OCI-LY3 (cell line): ENCODE measurements around the gene FTO.

Experiments used
- H2AFZ ChIP-seq: fragments of 200-600, 300-600 bp; shearing (Covaris generic); 2 replicates; pipeline ENCODE4 v1.6.0; 2014; ENCODE audit warnings: antibody characterized with exemption, low read depth, low read length
- H3K27ac ChIP-seq: fragments of 200-600, 300-600 bp; sonication (generic); 2 replicates; pipeline ENCODE4 v1.5.1; 2014; ENCODE audit warnings: mild to moderate bottlenecking, low read length, moderate library complexity, mixed read lengths
- H3K27me3 ChIP-seq: fragments of 200-600, 300-600 bp; sonication (generic); 2 replicates; pipeline ENCODE4 v1.6.1; 2014; ENCODE audit warnings: low read depth, low read length, mixed read lengths
- H3K36me3 ChIP-seq: fragments of 200-600, 300-600 bp; sonication (generic); replicated peaks from 2 replicates; pipeline ENCODE3; 2014; ENCODE audit warnings: low read depth, low read length, mixed read lengths
- H3K4me1 ChIP-seq: fragments of 300-600, 200-600 bp; sonication (generic); 2 replicates; pipeline ENCODE4 v1.6.1; 2014; ENCODE audit warnings: low read length, mixed read lengths
- H3K4me2 ChIP-seq: fragments of 200-600, 300-600 bp; sonication (generic); 2 replicates; pipeline ENCODE4 v1.6.1; 2014; ENCODE audit warnings: low read length, mixed read lengths
- H3K4me3 ChIP-seq: fragments of 300-600, 200-600 bp; sonication (generic); 2 replicates; pipeline ENCODE4 v1.5.1; 2014; ENCODE audit warnings: antibody characterized with exemption, mild to moderate bottlenecking, low read length, moderate library complexity
- H3K79me2 ChIP-seq: fragments of 300-600, 200-600 bp; shearing (Covaris generic); 2 replicates; pipeline ENCODE4 v1.6.1; 2014; ENCODE audit warnings: mild to moderate bottlenecking, low read length, mixed read lengths
- H3K9ac ChIP-seq: fragments of 300-600, 200-600 bp; shearing (Covaris generic); 2 replicates; pipeline ENCODE4 v1.6.0; 2014; ENCODE audit warnings: mild to moderate bottlenecking, low read length, moderate library complexity
- H3K9me3 ChIP-seq: fragments of 200-600, 300-600 bp; shearing (Covaris generic); 2 replicates; pipeline ENCODE4 v1.6.1; 2014; ENCODE audit warnings: low read length, mixed read lengths; ENCODE audit not compliant: insufficient read depth
- H4K20me1 ChIP-seq: fragments of 200-600, 300-600 bp; sonication (generic); 2 replicates; pipeline ENCODE4 v1.6.1; 2016; ENCODE audit warnings: low read length, mixed read lengths; ENCODE audit not compliant: insufficient read depth
- EZH2phosphoT487 ChIP-seq: fragments of 200-600 bp; shearing (Covaris generic); IDR thresholded peaks from 2 replicates; pipeline ENCODE4 v1.6.1; 2018; ENCODE audit warnings: antibody characterized with exemption, mixed run types, low read depth
- TF ChIP-seq, protein P1 (sequence below): fragments of 200-600, 300-600 bp; sonication (generic); IDR thresholded peaks from 2 replicates; pipeline ENCODE4 v1.5.1; 2014; ENCODE audit warnings: antibody characterized with exemption, low read length, low read depth

The FTO gene

DNA sequence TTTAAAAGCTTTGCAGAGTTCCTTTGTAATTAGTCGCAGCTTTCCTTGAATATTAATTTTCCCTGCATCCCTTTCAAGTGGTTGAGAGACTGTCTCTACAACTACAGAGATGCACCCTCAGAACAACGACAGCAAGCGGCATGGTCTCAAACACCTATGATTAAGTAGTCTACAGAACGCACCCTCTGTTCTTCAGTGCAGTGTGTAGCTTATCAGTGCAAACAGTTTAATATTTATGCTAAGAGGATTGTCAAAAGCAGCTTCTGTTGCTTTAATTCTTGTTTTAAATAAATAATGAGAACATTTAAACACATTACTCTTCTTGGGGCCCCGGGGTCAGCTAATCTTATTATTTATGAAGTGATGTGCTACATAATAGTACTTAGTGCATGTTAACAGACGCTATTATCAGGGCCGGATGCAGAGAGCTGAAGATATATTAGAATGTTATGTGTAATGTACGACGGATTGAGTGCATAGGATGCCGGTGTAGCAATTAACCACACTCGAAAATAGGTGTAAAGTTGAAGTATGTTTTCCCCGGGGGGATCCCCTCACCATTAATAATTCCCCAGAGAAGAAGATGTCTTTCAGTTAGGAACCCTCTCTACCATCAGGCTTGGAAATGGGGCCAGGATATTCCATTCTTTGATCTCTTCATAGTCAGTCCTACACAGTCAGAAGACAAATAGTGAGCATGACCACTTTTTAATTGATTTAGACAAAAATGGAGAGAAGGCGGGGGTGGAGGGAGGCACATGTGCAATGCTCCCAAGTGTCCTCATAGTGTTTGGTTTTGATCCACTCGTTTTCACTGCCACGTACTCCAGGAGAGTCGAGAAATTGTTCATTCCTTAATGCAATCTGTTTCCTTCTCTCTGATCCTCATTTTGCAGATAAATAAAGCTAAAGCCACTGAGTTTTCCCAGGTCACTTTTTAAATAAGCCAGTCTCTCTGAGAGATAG, 406.3 kb downstream of the FTO start:
- Histone ChIP-seq H3K4me3 (no peak overlapping the region), H3K9ac (no peak overlapping the region), H3K4me1 (no peaks in the 10 kb centered on the region), H3K9me3 (no peaks in the 10 kb centered on the region), H3K4me2 (no peak overlapping the region), H3K27me3 (no peaks in the 10 kb centered on the region), H3K27ac (no peak overlapping the region), H2AFZ (no peak overlapping the region), H4K20me1 (no peaks in the 10 kb centered on the region), H3K36me3 (no peaks in the 10 kb centered on the region), H3K79me2 (no peaks in the 10 kb centered on the region)
- no peak for TF ChIP-seq EZH2phosphoT487
- TF ChIP-seq, protein P1, sequence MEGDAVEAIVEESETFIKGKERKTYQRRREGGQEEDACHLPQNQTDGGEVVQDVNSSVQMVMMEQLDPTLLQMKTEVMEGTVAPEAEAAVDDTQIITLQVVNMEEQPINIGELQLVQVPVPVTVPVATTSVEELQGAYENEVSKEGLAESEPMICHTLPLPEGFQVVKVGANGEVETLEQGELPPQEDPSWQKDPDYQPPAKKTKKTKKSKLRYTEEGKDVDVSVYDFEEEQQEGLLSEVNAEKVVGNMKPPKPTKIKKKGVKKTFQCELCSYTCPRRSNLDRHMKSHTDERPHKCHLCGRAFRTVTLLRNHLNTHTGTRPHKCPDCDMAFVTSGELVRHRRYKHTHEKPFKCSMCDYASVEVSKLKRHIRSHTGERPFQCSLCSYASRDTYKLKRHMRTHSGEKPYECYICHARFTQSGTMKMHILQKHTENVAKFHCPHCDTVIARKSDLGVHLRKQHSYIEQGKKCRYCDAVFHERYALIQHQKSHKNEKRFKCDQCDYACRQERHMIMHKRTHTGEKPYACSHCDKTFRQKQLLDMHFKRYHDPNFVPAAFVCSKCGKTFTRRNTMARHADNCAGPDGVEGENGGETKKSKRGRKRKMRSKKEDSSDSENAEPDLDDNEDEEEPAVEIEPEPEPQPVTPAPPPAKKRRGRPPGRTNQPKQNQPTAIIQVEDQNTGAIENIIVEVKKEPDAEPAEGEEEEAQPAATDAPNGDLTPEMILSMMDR: no peak

DNA sequence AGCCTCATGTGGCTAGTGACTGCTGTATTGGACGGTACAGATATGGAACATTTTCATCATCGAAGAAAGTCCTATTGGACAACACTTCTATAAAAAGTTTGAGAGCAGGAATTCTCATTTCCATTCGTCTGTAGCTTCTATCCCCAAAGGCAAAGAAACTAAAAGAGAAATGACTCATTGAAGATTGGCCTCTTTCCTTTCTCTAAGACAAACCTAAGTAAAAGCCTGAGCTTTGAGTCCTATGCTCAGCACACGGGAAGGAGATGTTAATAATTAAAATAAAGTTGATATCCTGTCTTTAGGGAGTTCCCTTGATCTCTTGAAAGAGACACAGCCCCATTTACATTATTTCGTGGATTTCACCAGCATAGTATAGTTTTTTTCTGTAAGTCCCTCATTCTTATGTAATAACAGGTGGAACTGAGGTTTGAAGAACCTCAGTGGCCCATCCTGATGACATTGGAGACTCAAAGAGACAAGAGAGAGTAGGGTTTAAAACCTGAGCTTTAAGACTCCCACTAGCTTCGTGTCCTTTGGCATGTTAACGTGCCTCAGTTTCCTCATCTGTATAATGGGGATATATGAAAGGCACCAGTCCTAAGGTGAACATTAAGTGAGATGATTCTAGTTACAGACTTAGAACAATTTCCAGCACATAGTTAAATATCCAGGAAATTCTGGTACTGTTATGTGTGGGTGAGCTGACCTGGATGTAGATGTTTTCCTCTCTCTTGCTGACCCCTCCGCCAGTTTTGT, 408.7 kb downstream of the FTO start:
- Histone ChIP-seq H3K27ac (no peak overlapping the region), H3K4me1 (no peaks in the 10 kb centered on the region), H2AFZ (no peak overlapping the region), H3K9me3 (no peaks in the 10 kb centered on the region), H3K9ac (no peak overlapping the region), H3K36me3 (no peaks in the 10 kb centered on the region), H3K27me3 (no peaks in the 10 kb centered on the region), H3K4me2 (no peak overlapping the region), H3K79me2 (no peaks in the 10 kb centered on the region), H3K4me3 (no peak overlapping the region), H4K20me1 (no peaks in the 10 kb centered on the region)
- TF ChIP-seq, protein P1: no peak
- no peak for TF ChIP-seq EZH2phosphoT487

DNA sequence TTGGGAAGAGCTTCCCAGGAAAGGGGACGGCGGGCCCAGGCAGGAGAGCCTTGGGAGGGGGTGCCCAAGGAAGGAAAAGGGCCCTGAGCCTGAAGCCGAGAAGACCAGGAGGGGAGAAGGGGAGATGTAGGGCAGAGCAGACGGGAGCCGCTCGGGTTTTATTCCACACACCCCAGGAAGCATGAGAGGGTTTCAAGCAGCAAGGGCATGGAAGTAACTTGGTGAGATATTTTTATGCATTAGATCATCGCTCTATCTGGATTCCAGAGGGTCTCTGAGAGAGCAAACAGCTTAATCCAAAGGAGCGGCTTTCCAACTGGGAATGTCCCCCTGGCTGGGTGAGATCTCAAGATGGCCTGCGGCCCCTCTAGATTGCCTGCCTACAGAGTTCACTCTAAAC, 411.6 kb downstream of the FTO start:
- Histone ChIP-seq H3K27ac (no peak overlapping the region), H3K9ac (no peak overlapping the region), H3K9me3 (no peaks in the 10 kb centered on the region), H3K4me1 (no peaks in the 10 kb centered on the region), H3K27me3 (no peaks in the 10 kb centered on the region), H2AFZ (no peak overlapping the region), H3K36me3 (no peaks in the 10 kb centered on the region), H4K20me1 (no peaks in the 10 kb centered on the region), H3K4me3 (no peak overlapping the region), H3K79me2 (no peaks in the 10 kb centered on the region), H3K4me2 (no peak overlapping the region)
- no peak for TF ChIP-seq EZH2phosphoT487
- TF ChIP-seq, protein P1: no peak

DNA sequence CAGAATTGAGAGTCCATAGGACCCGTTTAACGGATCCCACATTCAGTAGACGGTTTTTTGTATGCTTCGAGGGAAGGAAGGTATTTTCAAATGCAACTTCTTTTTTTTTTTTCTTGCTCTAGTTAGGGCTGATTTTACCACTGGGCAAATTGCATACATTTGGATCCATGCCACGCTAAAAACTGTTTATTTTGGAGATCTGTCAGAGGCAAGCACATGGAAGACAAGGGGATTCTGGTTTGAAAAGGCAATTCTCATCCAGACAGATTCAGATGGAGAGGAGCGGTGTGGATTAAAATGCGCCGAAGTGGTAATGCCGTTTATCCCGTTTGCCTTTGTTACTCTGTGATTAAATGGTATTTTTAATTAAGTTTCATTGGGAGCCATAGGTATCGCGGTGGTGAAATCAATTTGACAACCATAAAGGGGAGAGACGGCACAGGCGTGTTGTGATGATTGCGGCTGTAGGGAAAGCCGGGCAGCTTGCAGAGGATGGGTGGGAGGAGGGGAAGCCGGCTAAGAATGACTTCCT, 412.2 kb downstream of the FTO start:
- Histone ChIP-seq H2AFZ (no peak overlapping the region), H4K20me1 (no peaks in the 10 kb centered on the region), H3K4me2 (no peak overlapping the region), H3K4me1 (no peaks in the 10 kb centered on the region), H3K79me2 (no peaks in the 10 kb centered on the region), H3K27me3 (no peaks in the 10 kb centered on the region), H3K9me3 (no peaks in the 10 kb centered on the region), H3K27ac (no peak overlapping the region), H3K4me3 (no peak overlapping the region), H3K9ac (no peak overlapping the region), H3K36me3 (no peaks in the 10 kb centered on the region)
- TF ChIP-seq, protein P1: no peak
- TF ChIP-seq EZH2phosphoT487: no peak
